ENCODE measurements around the gene CPVL.

CPVL gene

DNA sequence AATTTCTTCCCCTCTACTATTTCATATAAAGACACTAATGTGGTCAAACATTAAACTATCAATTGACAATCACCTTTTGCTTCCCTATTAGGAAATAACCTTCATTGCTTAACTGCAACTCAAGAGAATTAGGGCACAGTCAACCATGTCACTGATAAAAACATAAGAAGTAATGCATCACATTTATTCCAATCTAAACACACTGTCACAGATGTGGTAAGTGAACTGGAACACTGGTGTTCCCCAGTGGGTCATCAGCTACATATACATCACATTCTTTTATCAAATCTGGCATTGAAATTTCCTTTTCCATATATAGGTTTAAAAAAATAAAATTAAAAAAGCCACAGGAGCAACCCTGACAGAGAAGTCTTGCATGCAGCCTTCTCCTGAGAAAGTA is 191.9 kb downstream of the CPVL start:
- H3K4me1 ChIP-seq (ENCODE audit: control insufficient read depth in 1 of 2, insufficient read depth in 1 of 2, low read depth in 1 of 2, low read length in 1 of 2), result peaks cover 43 to 65% of the 10 kb centered on the region in 2 experiments
- H3K4me3 ChIP-seq (ENCODE audit: low read depth in 1 of 2, low read length in 1 of 2), result no peak overlapping the region
- no peak overlapping the region for H3K27ac ChIP-seq
- peaks cover 68% of the 10 kb centered on the region for H3K27me3 ChIP-seq
- TF ChIP-seq CTCF (IDR thresholded peaks at IDR 0.05), result no peak
- no peaks in the 10 kb centered on the region for H3K9me3 ChIP-seq
- no peaks in the 10 kb centered on the region for H3K36me3 ChIP-seq

DNA sequence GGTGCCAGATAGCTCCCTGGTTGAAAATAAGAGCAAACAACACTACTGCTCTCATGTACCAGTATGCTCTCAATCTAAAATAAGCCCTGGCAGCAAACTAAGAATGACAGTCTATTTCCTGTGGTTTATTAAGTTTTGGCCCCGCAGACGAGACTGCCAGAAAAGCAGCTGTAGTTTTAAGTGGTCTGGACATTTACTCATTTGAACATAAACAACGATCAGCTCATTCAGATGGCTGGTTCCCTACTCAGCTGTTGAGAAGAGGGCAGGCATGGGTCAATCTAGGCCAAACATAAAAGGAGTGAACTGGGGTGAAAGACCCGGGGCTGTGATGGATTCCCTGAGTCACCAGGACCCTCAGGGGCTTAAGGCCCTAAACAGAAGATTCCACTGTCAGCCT is 192.7 kb downstream of the CPVL start:
- H3K36me3 ChIP-seq, result no peaks in the 10 kb centered on the region
- no peak overlapping the region for H3K4me3 ChIP-seq (ENCODE audit: low read depth in 1 of 2, low read length in 1 of 2)
- H3K27me3 ChIP-seq, result peaks cover 60% of the 10 kb centered on the region
- H3K9me3 ChIP-seq, result no peaks in the 10 kb centered on the region
- no peak overlapping the region for H3K27ac ChIP-seq
- TF ChIP-seq CTCF (IDR thresholded peaks at IDR 0.05), result no peak
- peaks cover 43 to 65% of the 10 kb centered on the region in 2 experiments for H3K4me1 ChIP-seq (ENCODE audit: control insufficient read depth in 1 of 2, insufficient read depth in 1 of 2, low read depth in 1 of 2, low read length in 1 of 2)

Data from neutrophil (primary cell).